ENCODE results near the gene ZMYND10. TPM values are rescaled to one million over a fixed set of nuclear protein-coding genes. Genes with fewer than 3 reads are reported as not detected.

Gene ZMYND10
- total RNA-seq, 3 donors from 2014 or later = 0.71 to 1.0 (median 0.96) TPM

- Mint-ChIP-seq H3K4me3 (no peak overlapping the region), H3K36me3 (ENCODE audit: insufficient read depth) (no peaks in the 10 kb centered on the region), H3K4me1 (ENCODE audit: low read depth) (peaks cover under 1% of the 10 kb centered on the region), H3K27me3 (ENCODE audit: low read depth) (no peaks in the 10 kb centered on the region), H3K9me3 (no peaks in the 10 kb centered on the region)
- ATAC-seq = no peak
- no peak for DNase-seq
Measured at GRCh38 chr3:50378024-50378423, 32.5 kb upstream of the ZMYND10 start.

- peaks cover 4% of the 10 kb centered on the region for H3K4me1 Mint-ChIP-seq (ENCODE audit: low read depth)
- DNase-seq = no peak
- no peaks in the 10 kb centered on the region for H3K27me3 Mint-ChIP-seq (ENCODE audit: low read depth)
- H3K36me3 Mint-ChIP-seq (ENCODE audit: insufficient read depth) = no peaks in the 10 kb centered on the region
- peak in 1 of 2 donors; percentile 16 for ATAC-seq
- H3K4me3 Mint-ChIP-seq = no peak overlapping the region
- no peaks in the 10 kb centered on the region for H3K9me3 Mint-ChIP-seq
Measured at GRCh38 chr3:50375258-50375931, 29.9 kb upstream of the ZMYND10 start.

GRCh38 chr3:50374363-50375257, 29.1 kb upstream of the ZMYND10 start:
- ATAC-seq (no peak), DNase-seq (no peak)
- no peaks in the 10 kb centered on the region for H3K36me3 Mint-ChIP-seq (ENCODE audit: insufficient read depth)
- H3K27me3 Mint-ChIP-seq (ENCODE audit: low read depth) = no peaks in the 10 kb centered on the region
- H3K4me1 Mint-ChIP-seq (ENCODE audit: low read depth) = peaks cover 4% of the 10 kb centered on the region
- H3K4me3 Mint-ChIP-seq = no peak overlapping the region
- no peaks in the 10 kb centered on the region for H3K9me3 Mint-ChIP-seq

GRCh38 chr3:50373146-50374051, 27.9 kb upstream of the ZMYND10 start:
- ATAC-seq = no peak
- no peak for DNase-seq
- Mint-ChIP-seq H3K4me1 (ENCODE audit: low read depth) (peaks cover 4% of the 10 kb centered on the region), H3K36me3 (ENCODE audit: insufficient read depth) (no peaks in the 10 kb centered on the region), H3K9me3 (no peaks in the 10 kb centered on the region), H3K4me3 (no peak overlapping the region), H3K27me3 (ENCODE audit: low read depth) (no peaks in the 10 kb centered on the region)

DNA sequence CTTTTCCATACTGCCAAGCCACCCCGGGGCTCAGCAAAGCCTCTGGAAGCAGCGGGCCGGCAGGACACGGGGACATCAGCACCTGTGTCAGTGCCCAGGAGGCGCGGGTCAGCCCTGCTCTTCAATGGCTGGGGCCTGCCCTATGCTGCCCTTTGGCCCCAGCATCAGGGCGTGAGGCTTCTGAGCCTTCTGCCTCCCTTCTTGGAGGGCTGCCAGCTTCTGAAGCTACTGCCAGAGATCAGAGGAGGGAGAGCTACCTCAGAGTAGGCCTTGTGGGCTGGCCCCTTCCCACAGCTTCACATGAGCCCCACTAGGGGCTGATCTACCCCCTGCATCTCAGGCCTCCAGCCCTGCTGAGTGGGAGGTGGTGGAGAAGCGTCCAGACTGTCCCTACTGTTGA, 26.8 kb upstream of the ZMYND10 start:
- ATAC-seq (no peak), DNase-seq (no peak)
- no peak overlapping the region for H3K4me3 Mint-ChIP-seq
- peaks cover 6% of the 10 kb centered on the region for H3K4me1 Mint-ChIP-seq (ENCODE audit: low read depth)
- no peaks in the 10 kb centered on the region for H3K9me3 Mint-ChIP-seq
- no peaks in the 10 kb centered on the region for H3K27me3 Mint-ChIP-seq (ENCODE audit: low read depth)
- no peaks in the 10 kb centered on the region for H3K36me3 Mint-ChIP-seq (ENCODE audit: insufficient read depth)

- peaks cover 11% of the 10 kb centered on the region for H3K4me1 Mint-ChIP-seq (ENCODE audit: low read depth)
- no peaks in the 10 kb centered on the region for H3K9me3 Mint-ChIP-seq
- H3K36me3 Mint-ChIP-seq (ENCODE audit: insufficient read depth) = no peaks in the 10 kb centered on the region
- H3K27me3 Mint-ChIP-seq (ENCODE audit: low read depth) = no peaks in the 10 kb centered on the region
- no peak for DNase-seq
- no peak overlapping the region for H3K4me3 Mint-ChIP-seq
- no peak for ATAC-seq
Measured at GRCh38 chr3:50371133-50371685, 25.7 kb upstream of the ZMYND10 start.

DNA sequence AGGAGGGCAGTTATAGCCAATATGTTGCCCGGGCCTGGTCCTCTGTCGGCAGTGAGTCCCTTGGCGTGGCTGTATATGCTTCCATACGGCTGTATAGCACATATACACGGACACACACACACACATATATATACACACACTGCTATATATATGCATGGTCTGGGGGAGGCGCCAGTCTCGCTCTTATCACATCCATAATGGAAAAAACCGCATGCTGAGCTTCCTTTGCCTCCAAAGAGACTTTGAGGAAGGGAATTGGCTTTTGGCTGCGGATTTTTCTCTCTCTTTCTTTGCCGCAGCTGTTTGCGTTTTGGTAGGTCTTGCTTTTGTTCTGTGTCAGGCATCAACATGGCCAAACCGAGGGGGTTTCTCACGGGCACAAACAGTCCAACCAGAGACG, 25.1 kb upstream of the ZMYND10 start:
- Mint-ChIP-seq H3K9me3 (no peaks in the 10 kb centered on the region), H3K4me3 (no peak overlapping the region), H3K27me3 (ENCODE audit: low read depth) (no peaks in the 10 kb centered on the region), H3K4me1 (ENCODE audit: low read depth) (peaks cover 17% of the 10 kb centered on the region), H3K36me3 (ENCODE audit: insufficient read depth) (no peaks in the 10 kb centered on the region)
- no peak for ATAC-seq
- no peak for DNase-seq

DNA sequence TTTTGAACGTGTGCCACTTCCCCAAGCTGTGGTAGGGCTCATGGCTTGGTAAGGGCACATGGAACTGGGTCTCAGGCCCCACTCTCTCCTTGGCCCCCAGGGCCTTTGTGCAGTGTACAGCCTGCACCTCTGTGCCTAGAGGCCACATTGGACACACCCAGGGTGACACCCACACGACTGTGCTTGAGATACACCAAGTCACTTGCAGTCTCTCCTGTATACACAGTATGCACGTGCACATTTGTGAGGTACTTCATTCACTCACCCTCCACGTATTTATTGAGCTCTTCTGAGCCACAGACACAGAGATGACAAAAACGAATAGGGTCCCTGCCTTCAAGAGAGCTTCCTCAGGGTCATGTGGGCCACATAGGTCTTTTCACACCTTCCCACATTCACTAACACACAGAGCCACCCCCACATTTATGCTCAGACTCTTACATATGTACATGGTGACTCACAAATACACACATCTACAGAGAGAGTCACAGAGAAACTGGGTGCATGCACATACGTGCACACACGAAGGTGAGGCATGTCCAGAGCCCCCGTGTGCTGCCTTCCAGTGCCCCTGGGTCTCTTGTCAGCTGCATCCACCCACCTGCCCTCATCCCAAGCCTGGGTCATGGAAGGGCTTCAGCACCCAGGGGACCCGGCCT, 23.6 kb upstream of the ZMYND10 start:
- no peaks in the 10 kb centered on the region for H3K36me3 Mint-ChIP-seq (ENCODE audit: insufficient read depth)
- H3K4me3 Mint-ChIP-seq = no peak overlapping the region
- no peaks in the 10 kb centered on the region for H3K9me3 Mint-ChIP-seq
- peaks cover 21% of the 10 kb centered on the region for H3K4me1 Mint-ChIP-seq (ENCODE audit: low read depth)
- H3K27me3 Mint-ChIP-seq (ENCODE audit: low read depth) = no peaks in the 10 kb centered on the region
- no peak for ATAC-seq
- no peak for DNase-seq

- H3K27me3 Mint-ChIP-seq (ENCODE audit: low read depth) = no peaks in the 10 kb centered on the region
- peak overlapping the region; percentile 82 for H3K4me3 Mint-ChIP-seq
- DNase-seq = no peak
- H3K4me1 Mint-ChIP-seq (ENCODE audit: low read depth) = peaks cover 17% of the 10 kb centered on the region
- ATAC-seq = no peak
- H3K9me3 Mint-ChIP-seq = no peaks in the 10 kb centered on the region
- H3K36me3 Mint-ChIP-seq (ENCODE audit: insufficient read depth) = no peaks in the 10 kb centered on the region
Measured at GRCh38 chr3:50365842-50366220, 20.3 kb upstream of the ZMYND10 start.

DNA sequence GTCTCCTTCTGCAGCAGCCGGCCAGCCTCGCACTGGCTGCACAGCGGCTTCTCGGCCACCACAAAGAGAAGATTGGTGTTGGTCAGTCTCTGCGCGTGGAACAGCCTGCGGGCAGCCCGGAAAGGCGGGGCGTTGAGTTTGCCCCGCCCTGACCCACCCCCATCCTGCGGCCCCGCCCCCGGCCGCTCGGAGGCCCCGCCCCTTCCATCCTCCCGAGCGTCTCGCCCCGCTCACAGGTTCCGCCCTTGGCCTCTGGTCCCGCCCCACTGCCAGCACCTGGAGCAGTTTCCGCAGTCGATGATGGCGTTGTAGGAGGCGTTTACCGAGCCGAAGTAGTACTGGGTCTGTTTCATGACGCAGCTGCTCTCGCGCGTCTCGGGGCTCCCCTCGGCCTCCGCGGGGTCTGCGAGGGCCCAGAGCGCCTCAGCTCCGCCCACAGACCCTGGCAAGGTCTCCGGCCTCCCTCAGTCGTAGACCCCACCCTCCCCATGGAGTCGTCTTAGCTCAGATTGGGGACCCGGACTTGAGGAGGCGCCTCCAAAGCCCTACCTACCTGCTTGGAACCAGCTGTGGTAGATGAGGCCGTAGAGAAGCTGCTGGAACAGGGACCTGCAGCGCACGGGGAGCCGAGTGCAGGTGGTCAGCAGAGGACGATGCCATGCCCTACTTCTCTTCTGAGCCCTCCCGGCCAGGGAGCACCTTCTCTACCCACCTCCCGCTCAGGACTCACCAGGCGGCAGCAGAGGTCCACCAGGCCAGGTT, 19.7 kb upstream of the ZMYND10 start:
- DNase-seq (peak; percentile 93), ATAC-seq (peak; percentile 97 to 98)
- Mint-ChIP-seq H3K4me1 (ENCODE audit: low read depth) (peaks cover 17% of the 10 kb centered on the region), H3K9me3 (no peaks in the 10 kb centered on the region), H3K27me3 (ENCODE audit: low read depth) (no peaks in the 10 kb centered on the region), H3K36me3 (ENCODE audit: insufficient read depth) (no peaks in the 10 kb centered on the region), H3K4me3 (peak overlapping the region; percentile 82)

GRCh38 chr3:50364573-50365079, 19.1 kb upstream of the ZMYND10 start:
- Mint-ChIP-seq H3K4me1 (ENCODE audit: low read depth) (peaks cover 22% of the 10 kb centered on the region), H3K9me3 (no peaks in the 10 kb centered on the region), H3K4me3 (peak overlapping the region; percentile 82), H3K36me3 (ENCODE audit: insufficient read depth) (no peaks in the 10 kb centered on the region), H3K27me3 (ENCODE audit: low read depth) (no peaks in the 10 kb centered on the region)
- no peak for DNase-seq
- ATAC-seq = peak; percentile 31 to 37

DNA sequence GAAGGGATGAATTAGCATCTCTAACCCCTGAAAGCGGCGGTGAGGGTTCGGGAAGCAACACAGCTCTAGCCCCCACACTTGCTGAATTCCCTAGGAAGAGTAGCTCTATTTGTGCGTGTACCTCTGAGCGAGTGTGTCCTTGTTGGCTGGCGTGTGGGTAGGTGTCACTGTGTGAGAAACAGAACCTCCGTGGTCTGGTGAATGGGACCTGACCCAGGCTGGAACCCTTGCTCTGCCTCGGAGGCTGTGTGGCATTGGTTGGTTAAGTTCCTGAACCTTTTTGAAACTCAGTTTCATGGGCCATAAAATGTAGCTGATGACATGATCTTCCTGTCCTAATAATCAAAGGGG, 14.2 kb upstream of the ZMYND10 start:
- no peak for DNase-seq
- H3K4me3 Mint-ChIP-seq = peak overlapping the region; percentile 96
- no peaks in the 10 kb centered on the region for H3K9me3 Mint-ChIP-seq
- peak; percentile 8 to 16 for ATAC-seq
- peaks cover 37% of the 10 kb centered on the region for H3K4me1 Mint-ChIP-seq (ENCODE audit: low read depth)
- H3K36me3 Mint-ChIP-seq (ENCODE audit: insufficient read depth) = peaks cover 8% of the 10 kb centered on the region
- H3K27me3 Mint-ChIP-seq (ENCODE audit: low read depth) = no peaks in the 10 kb centered on the region
